ENCODE measurements around the gene EFNA4. TPM values are rescaled to one million over a fixed set of nuclear protein-coding genes. Genes with fewer than 3 reads are reported as not detected.
A peak's percentile ranks its signal among the peaks of the same experiment; 100 is the strongest.

EFNA4 gene
- total RNA-seq, 1 donor from 2014 or later = 10.7 TPM

- DNase-seq (ENCODE audit: low spot score) = peak; percentile 91
- Histone ChIP-seq H3K79me2 (ENCODE audit: low read depth) (no peaks in the 10 kb centered on the region), H3K4me1 (peaks cover 10% of the 10 kb centered on the region), H3K27ac (no peak overlapping the region), H2AFZ (replicated peaks) (peak overlapping the region; percentile 26), H4K20me1 (ENCODE audit: low read depth) (peaks cover 6% of the 10 kb centered on the region), H3K4me3 (no peak overlapping the region), H3K36me3 (no peaks in the 10 kb centered on the region), H3F3A (ENCODE audit: low read depth) (peaks cover 8% of the 10 kb centered on the region), H3K9ac (no peak overlapping the region), H3K9me3 (ENCODE audit: low read depth) (no peaks in the 10 kb centered on the region), H3K4me2 (peak overlapping the region; percentile 23), H3K27me3 (peaks cover 26% of the 10 kb centered on the region)
- Mint-ChIP-seq H3K27ac (no peak overlapping the region), H3K9me3 (no peaks in the 10 kb centered on the region), H3K4me3 (peak overlapping the region; percentile 22), H3K36me3 (no peaks in the 10 kb centered on the region), H3K4me1 (peaks cover 31% of the 10 kb centered on the region), H3K27me3 (ENCODE audit: insufficient read depth, low read depth) (peaks cover 16% of the 10 kb centered on the region)
- no peak for TF ChIP-seq EZH2 (IDR thresholded peaks at IDR 0.05)
- peak; percentile 98 for TF ChIP-seq CTCF (IDR thresholded peaks at IDR 0.05)
Measured at GRCh38 chr1:155091071-155092051, 27.8 kb downstream of the EFNA4 start.

- Histone ChIP-seq H3K9me3 (ENCODE audit: low read depth) (no peaks in the 10 kb centered on the region), H3F3A (ENCODE audit: low read depth) (peaks cover 8% of the 10 kb centered on the region), H4K20me1 (ENCODE audit: low read depth) (no peaks in the 10 kb centered on the region), H3K27me3 (peaks cover 23% of the 10 kb centered on the region), H3K9ac (no peak overlapping the region), H3K79me2 (ENCODE audit: low read depth) (no peaks in the 10 kb centered on the region), H3K36me3 (no peaks in the 10 kb centered on the region), H3K27ac (no peak overlapping the region), H3K4me1 (peaks cover 10% of the 10 kb centered on the region), H2AFZ (replicated peaks) (no peak overlapping the region), H3K4me2 (no peak overlapping the region), H3K4me3 (no peak overlapping the region)
- DNase-seq (ENCODE audit: low spot score) = no peak
- Mint-ChIP-seq H3K9me3 (no peaks in the 10 kb centered on the region), H3K36me3 (no peaks in the 10 kb centered on the region), H3K27ac (no peak overlapping the region), H3K4me1 (peaks cover 31% of the 10 kb centered on the region), H3K4me3 (no peak overlapping the region), H3K27me3 (ENCODE audit: insufficient read depth, low read depth) (peaks cover 15% of the 10 kb centered on the region)
- no peak for TF ChIP-seq EZH2 (IDR thresholded peaks at IDR 0.05)
- TF ChIP-seq EZH2phosphoT487 (IDR thresholded peaks at IDR 0.05) = no peak
Measured at GRCh38 chr1:155092131-155092530, 28.6 kb downstream of the EFNA4 start.

- Histone ChIP-seq H3K27me3 (peaks cover 23% of the 10 kb centered on the region), H2AFZ (replicated peaks) (no peak overlapping the region), H3K9me3 (ENCODE audit: low read depth) (no peaks in the 10 kb centered on the region), H3F3A (ENCODE audit: low read depth) (peaks cover 8% of the 10 kb centered on the region), H3K9ac (no peak overlapping the region), H3K4me3 (no peak overlapping the region), H3K4me2 (no peak overlapping the region), H3K4me1 (peaks cover 10% of the 10 kb centered on the region), H3K79me2 (ENCODE audit: low read depth) (no peaks in the 10 kb centered on the region), H3K27ac (no peak overlapping the region), H3K36me3 (no peaks in the 10 kb centered on the region), H4K20me1 (ENCODE audit: low read depth) (no peaks in the 10 kb centered on the region)
- Mint-ChIP-seq H3K36me3 (no peaks in the 10 kb centered on the region), H3K4me3 (peak overlapping the region; percentile 2), H3K27ac (no peak overlapping the region), H3K27me3 (ENCODE audit: insufficient read depth, low read depth) (peaks cover 10% of the 10 kb centered on the region), H3K9me3 (no peaks in the 10 kb centered on the region), H3K4me1 (peaks cover 31% of the 10 kb centered on the region)
- DNase-seq (ENCODE audit: low spot score) = no peak
- no peak for TF ChIP-seq EZH2phosphoT487 (IDR thresholded peaks at IDR 0.05)
- no peak for TF ChIP-seq CTCF (IDR thresholded peaks at IDR 0.05)
- TF ChIP-seq EZH2 (IDR thresholded peaks at IDR 0.05) = no peak
Measured at GRCh38 chr1:155092641-155093040, 29.1 kb downstream of the EFNA4 start.
